Ascending aorta (tissue), 2 donors: ENCODE results near the gene IGFL1. TPM values are rescaled to one million over a fixed set of nuclear protein-coding genes. Genes with fewer than 3 reads are reported as not detected.
"Not testable (repeated sequence)": the region's sequence is repeated elsewhere in the genome, so short reads cannot be mapped to it uniquely, and the experiment has no call there.

Experiments used
- DNase-seq, 2 donors: peaks; one replicate each; pipeline ENCODE4 v3.0.0-alpha.2; 2019; ENCODE audit warnings: low spot score in 2 of 2
- H3K27ac ChIP-seq, 2 donors: fragments of 200-600 bp; sonication (generic); one replicate each; pipeline ENCODE4 v1.5.1; 2016 to 2017; ENCODE audit warnings: mild to moderate bottlenecking in 1 of 2
- H3K27me3 ChIP-seq: fragments of 200-600 bp; sonication (generic); one replicate; pipeline ENCODE4 v1.5.1; 2017
- H3K36me3 ChIP-seq, 2 donors: fragments of 200-600 bp; sonication (generic); one replicate each; pipeline ENCODE4 v1.5.1; 2016
- H3K4me1 ChIP-seq, 2 donors: fragments of 200-600 bp; sonication (generic); one replicate each; pipeline ENCODE4 v1.5.1; 2016 to 2017; ENCODE audit warnings: mild to moderate bottlenecking in 1 of 2
- H3K4me3 ChIP-seq, 2 donors: fragments of 200-600 bp; sonication (generic); one replicate each; pipeline ENCODE4 v1.5.1; 2016 to 2017; ENCODE audit warnings: mild to moderate bottlenecking in 1 of 2
- H3K9me3 ChIP-seq, 2 donors: fragments of 200-600 bp; sonication (generic); one replicate each; pipeline ENCODE4 v1.5.1; 2016
- CTCF ChIP-seq, 3 experiments: fragments of 200-600 bp in 2 of 3; fragments of 450-650 bp in 1 of 3; sonication (generic) in 2 of 3; IDR thresholded peaks; one replicate each; pipeline ENCODE4 v1.5.1; 2016 to 2019; ENCODE audit warnings: antibody characterized with exemption in 3 of 3, mild to moderate bottlenecking in 1 of 3, moderate library complexity in 1 of 3
- intact Hi-C: fragments of 100-400 bp; cut with DNase I; formaldehyde crosslinking; loops from one replicate; pipeline ENCODE4 v1.15.1; 2023
- total RNA-seq: library from RNA; depleted of rRNA; stranded (reverse); fragments of >200 nt; gene quantifications from one replicate; pipeline ENCODE4 v1.1.0, GENCODE V29; 2016

The IGFL1 gene
- total RNA-seq, result not detected

- H3K36me3 ChIP-seq, result no peaks in the 10 kb centered on the region
- DNase-seq, result no peak
Observed at GRCh38 chr19:46229442-46229841, at the start of gene IGFL1. Gene IGFL1, plus strand, starts transcription at chr19:46229742. Its CDS starts 33 bp downstream, at chr19:46229775.

GRCh38 chr19:46180701-46181387, 48.7 kb upstream of the IGFL1 start:
- DNase-seq, result no peak
- no peak overlapping the region for H3K4me3 ChIP-seq
- no peaks in the 10 kb centered on the region for H3K9me3 ChIP-seq
- no peaks in the 10 kb centered on the region for H3K4me1 ChIP-seq
- no peak for TF ChIP-seq CTCF (IDR thresholded peaks at IDR 0.05)
- no peaks in the 10 kb centered on the region for H3K36me3 ChIP-seq
- intact Hi-C loops, result no loop called here
- H3K27ac ChIP-seq, result no peak overlapping the region
- no peaks in the 10 kb centered on the region for H3K27me3 ChIP-seq

More at GRCh38 chr19:46229442-46229841, at the start of gene IGFL1:
- no peak for TF ChIP-seq CTCF (IDR thresholded peaks at IDR 0.05)
- no peak within 1 kb of the TSS for H3K4me3 ChIP-seq
- H3K27me3 ChIP-seq, result no peaks in the 10 kb centered on the region
- no peaks in the 10 kb centered on the region for H3K4me1 ChIP-seq
- no peaks in the 10 kb centered on the region for H3K9me3 ChIP-seq
- H3K27ac ChIP-seq, result no peak within 1 kb of the TSS
- intact Hi-C loops, result no loop called here

- intact Hi-C loops, result no loop called here
- H3K27me3 ChIP-seq, result no peaks in the 10 kb centered on the region
- TF ChIP-seq CTCF (IDR thresholded peaks at IDR 0.05), result no peak
- no peak overlapping the region for H3K4me3 ChIP-seq
- no peaks in the 10 kb centered on the region for H3K36me3 ChIP-seq
- no peak overlapping the region for H3K27ac ChIP-seq
- no peaks in the 10 kb centered on the region for H3K9me3 ChIP-seq
- H3K4me1 ChIP-seq, result no peaks in the 10 kb centered on the region
- no peak for DNase-seq
Observed at GRCh38 chr19:46181388-46181779, 48.2 kb upstream of the IGFL1 start.

- Histone ChIP-seq H3K4me3 (no peak overlapping the region), H3K27ac (no peak overlapping the region), H3K9me3 (no peaks in the 10 kb centered on the region), H3K27me3 (no peaks in the 10 kb centered on the region), H3K36me3 (no peaks in the 10 kb centered on the region), H3K4me1 (no peaks in the 10 kb centered on the region)
- no peak for TF ChIP-seq CTCF (IDR thresholded peaks at IDR 0.05)
- no peak for DNase-seq
- intact Hi-C loops, result no loop called here
Observed at GRCh38 chr19:46182476-46182875, 47.1 kb upstream of the IGFL1 start.

- H3K36me3 ChIP-seq, H3K27me3 ChIP-seq, H3K9me3 ChIP-seq, DNase-seq, intact Hi-C loops, H3K4me1 ChIP-seq, H3K27ac ChIP-seq, H3K4me3 ChIP-seq: not testable (repeated sequence)
Observed at GRCh38 chr19:46184775-46185710, 44.5 kb upstream of the IGFL1 start.

- TF ChIP-seq CTCF (IDR thresholded peaks at IDR 0.05), result no peak
- Histone ChIP-seq H3K27me3 (no peaks in the 10 kb centered on the region), H3K4me1 (no peaks in the 10 kb centered on the region), H3K9me3 (no peaks in the 10 kb centered on the region), H3K36me3 (no peaks in the 10 kb centered on the region), H3K27ac (no peak overlapping the region), H3K4me3 (no peak overlapping the region)
- intact Hi-C loops, result no loop called here
- no peak for DNase-seq
Observed at GRCh38 chr19:46186101-46186716, 43.3 kb upstream of the IGFL1 start.
